SK-N-SH (cell line): ENCODE results near the gene ARHGEF25.

Experiments used
- GATA2 ChIP-seq: sonication (generic); formaldehyde crosslinking; IDR thresholded peaks from 2 replicates; pipeline ENCODE4 v1.5.0; 2020; ENCODE audit warnings: mild to moderate bottlenecking, missing genetic modification reagents
- POLR2AphosphoS5 ChIP-seq: IDR thresholded peaks from 2 replicates; pipeline ENCODE4 v1.6.1; 2012; ENCODE audit warnings: low read depth, low read length
- RFX5 ChIP-seq: IDR thresholded peaks from 2 replicates; pipeline ENCODE4 v1.6.1; 2012; ENCODE audit warnings: mild to moderate bottlenecking, improper control_type of control experiment, low read length
- SIN3A ChIP-seq: IDR thresholded peaks from 2 replicates; pipeline ENCODE4 v1.6.1; 2012; ENCODE audit warnings: low read depth, mild to moderate bottlenecking, low read length, moderate library complexity, borderline replicate concordance
- TF ChIP-seq, protein P1 (sequence below): fragments of 200-600 bp; sonication (generic); IDR thresholded peaks from 2 replicates; pipeline ENCODE4 v1.6.1; 2017; ENCODE audit warnings: antibody characterized with exemption, mild to moderate bottlenecking, moderate library complexity
- TF ChIP-seq, protein P2 (sequence below): IDR thresholded peaks from 2 replicates; pipeline ENCODE4 v1.4.0; 2012; ENCODE audit warnings: low read depth, borderline replicate concordance
- TF ChIP-seq, protein P3 (sequence below): fragments of 150-350 bp; IDR thresholded peaks from 2 replicates; pipeline ENCODE4 v1.6.1; 2016; ENCODE audit warnings: mild to moderate bottlenecking, low read depth, low read length
- TF ChIP-seq, protein P4 (sequence below): fragments of 150-350 bp; IDR thresholded peaks from 2 replicates; pipeline ENCODE4 v1.6.1; 2017; ENCODE audit warnings: antibody characterized with exemption, low read length, low read depth, borderline replicate concordance

DNA sequence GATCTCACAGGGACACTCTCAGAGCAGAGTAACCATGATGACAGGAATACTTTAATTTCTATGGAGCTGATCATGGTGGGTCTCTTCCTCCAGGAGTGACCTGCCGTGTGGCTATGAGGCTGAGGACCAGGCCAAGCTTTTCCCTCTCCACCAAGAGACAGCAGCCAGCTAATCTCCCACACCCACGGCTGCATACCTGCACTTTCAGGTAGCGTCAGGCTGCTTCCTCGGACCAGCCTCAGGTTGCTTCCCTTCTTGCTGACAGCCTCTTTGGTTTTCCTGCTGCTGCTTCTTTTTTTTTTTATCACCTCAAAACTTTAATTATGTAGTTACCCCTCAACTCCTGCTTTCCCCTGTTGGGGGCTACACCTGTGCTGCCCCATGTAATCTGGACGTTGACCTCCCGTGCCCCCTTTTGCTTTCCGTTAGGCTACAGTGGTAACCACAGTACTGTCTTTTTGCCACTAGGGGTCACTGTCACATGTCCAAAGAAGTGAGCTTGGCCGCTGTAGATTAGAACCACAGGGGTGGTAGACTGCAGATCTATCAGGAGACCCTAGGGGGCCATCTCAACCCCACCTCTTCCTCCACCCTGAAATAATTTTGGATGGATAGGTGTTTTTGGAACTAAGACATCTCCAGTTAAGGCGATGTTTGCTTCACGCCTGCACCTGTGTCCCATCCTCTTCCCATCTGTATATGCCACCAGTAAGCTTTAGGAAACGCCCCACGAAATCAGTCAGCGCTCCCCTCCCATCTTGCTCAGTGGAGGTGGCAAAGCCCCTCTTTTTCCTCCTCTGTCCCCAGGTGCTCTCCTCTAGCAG, 28.0 kb upstream of the ARHGEF25 start:
- TF ChIP-seq, protein P1, sequence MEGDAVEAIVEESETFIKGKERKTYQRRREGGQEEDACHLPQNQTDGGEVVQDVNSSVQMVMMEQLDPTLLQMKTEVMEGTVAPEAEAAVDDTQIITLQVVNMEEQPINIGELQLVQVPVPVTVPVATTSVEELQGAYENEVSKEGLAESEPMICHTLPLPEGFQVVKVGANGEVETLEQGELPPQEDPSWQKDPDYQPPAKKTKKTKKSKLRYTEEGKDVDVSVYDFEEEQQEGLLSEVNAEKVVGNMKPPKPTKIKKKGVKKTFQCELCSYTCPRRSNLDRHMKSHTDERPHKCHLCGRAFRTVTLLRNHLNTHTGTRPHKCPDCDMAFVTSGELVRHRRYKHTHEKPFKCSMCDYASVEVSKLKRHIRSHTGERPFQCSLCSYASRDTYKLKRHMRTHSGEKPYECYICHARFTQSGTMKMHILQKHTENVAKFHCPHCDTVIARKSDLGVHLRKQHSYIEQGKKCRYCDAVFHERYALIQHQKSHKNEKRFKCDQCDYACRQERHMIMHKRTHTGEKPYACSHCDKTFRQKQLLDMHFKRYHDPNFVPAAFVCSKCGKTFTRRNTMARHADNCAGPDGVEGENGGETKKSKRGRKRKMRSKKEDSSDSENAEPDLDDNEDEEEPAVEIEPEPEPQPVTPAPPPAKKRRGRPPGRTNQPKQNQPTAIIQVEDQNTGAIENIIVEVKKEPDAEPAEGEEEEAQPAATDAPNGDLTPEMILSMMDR: peak; percentile 98
- TF ChIP-seq, protein P2, sequence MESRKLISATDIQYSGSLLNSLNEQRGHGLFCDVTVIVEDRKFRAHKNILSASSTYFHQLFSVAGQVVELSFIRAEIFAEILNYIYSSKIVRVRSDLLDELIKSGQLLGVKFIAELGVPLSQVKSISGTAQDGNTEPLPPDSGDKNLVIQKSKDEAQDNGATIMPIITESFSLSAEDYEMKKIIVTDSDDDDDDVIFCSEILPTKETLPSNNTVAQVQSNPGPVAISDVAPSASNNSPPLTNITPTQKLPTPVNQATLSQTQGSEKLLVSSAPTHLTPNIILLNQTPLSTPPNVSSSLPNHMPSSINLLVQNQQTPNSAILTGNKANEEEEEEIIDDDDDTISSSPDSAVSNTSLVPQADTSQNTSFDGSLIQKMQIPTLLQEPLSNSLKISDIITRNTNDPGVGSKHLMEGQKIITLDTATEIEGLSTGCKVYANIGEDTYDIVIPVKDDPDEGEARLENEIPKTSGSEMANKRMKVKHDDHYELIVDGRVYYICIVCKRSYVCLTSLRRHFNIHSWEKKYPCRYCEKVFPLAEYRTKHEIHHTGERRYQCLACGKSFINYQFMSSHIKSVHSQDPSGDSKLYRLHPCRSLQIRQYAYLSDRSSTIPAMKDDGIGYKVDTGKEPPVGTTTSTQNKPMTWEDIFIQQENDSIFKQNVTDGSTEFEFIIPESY: no peak
- TF ChIP-seq RFX5: no peak
- TF ChIP-seq, protein P3, sequence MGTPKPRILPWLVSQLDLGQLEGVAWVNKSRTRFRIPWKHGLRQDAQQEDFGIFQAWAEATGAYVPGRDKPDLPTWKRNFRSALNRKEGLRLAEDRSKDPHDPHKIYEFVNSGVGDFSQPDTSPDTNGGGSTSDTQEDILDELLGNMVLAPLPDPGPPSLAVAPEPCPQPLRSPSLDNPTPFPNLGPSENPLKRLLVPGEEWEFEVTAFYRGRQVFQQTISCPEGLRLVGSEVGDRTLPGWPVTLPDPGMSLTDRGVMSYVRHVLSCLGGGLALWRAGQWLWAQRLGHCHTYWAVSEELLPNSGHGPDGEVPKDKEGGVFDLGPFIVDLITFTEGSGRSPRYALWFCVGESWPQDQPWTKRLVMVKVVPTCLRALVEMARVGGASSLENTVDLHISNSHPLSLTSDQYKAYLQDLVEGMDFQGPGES: no peak
- TF ChIP-seq, protein P4, sequence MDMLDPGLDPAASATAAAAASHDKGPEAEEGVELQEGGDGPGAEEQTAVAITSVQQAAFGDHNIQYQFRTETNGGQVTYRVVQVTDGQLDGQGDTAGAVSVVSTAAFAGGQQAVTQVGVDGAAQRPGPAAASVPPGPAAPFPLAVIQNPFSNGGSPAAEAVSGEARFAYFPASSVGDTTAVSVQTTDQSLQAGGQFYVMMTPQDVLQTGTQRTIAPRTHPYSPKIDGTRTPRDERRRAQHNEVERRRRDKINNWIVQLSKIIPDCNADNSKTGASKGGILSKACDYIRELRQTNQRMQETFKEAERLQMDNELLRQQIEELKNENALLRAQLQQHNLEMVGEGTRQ: no peak; the same call in 1 of the 2 replicates
- TF ChIP-seq POLR2AphosphoS5: no peak
- TF ChIP-seq SIN3A: no peak
- TF ChIP-seq GATA2 (CRISPR knock-in tag): no peak
